ENCODE data around the gene ZNF165.
"Not testable (repeated sequence)": the region's sequence is repeated elsewhere in the genome, so short reads cannot be mapped to it uniquely, and the experiment has no call there.

ZNF165 gene

GRCh38 chr6:28089054-28089453 lies 8.7 kb downstream of the ZNF165 start:
- H3K27me3 ChIP-seq (ENCODE audit: insufficient read depth, poor library complexity, severe bottlenecking): no peaks in the 10 kb centered on the region
- H3K36me3 ChIP-seq (ENCODE audit: low read depth): peaks cover 58% of the 10 kb centered on the region
- DNase-seq (ENCODE audit: low spot score) (no peak), ATAC-seq (ENCODE audit: low read depth) (no peak)
- TF ChIP-seq CTCF (IDR thresholded peaks at IDR 0.05; ENCODE audit: poor library complexity, severe bottlenecking): no peak
- no peak overlapping the region for H3K27ac ChIP-seq (ENCODE audit: poor library complexity, severe bottlenecking)
- no peaks in the 10 kb centered on the region for H3K9me3 ChIP-seq (ENCODE audit: severe bottlenecking)
- H3K4me3 ChIP-seq (ENCODE audit: severe bottlenecking): no peak overlapping the region
- no peaks in the 10 kb centered on the region for H3K4me1 ChIP-seq (ENCODE audit: insufficient read depth, poor library complexity, severe bottlenecking)

GRCh38 chr6:28090917-28091586 lies 10.7 kb downstream of the ZNF165 start:
- no peak for DNase-seq (ENCODE audit: low spot score)
- Histone ChIP-seq H3K27ac (ENCODE audit: poor library complexity, severe bottlenecking) (no peak overlapping the region), H3K9me3 (ENCODE audit: severe bottlenecking) (no peaks in the 10 kb centered on the region), H3K4me3 (ENCODE audit: severe bottlenecking) (no peak overlapping the region), H3K27me3 (ENCODE audit: insufficient read depth, poor library complexity, severe bottlenecking) (no peaks in the 10 kb centered on the region), H3K4me1 (ENCODE audit: insufficient read depth, poor library complexity, severe bottlenecking) (no peaks in the 10 kb centered on the region), H3K36me3 (ENCODE audit: low read depth) (peaks cover 39% of the 10 kb centered on the region)
- ATAC-seq (ENCODE audit: low read depth): no peak
- TF ChIP-seq CTCF (IDR thresholded peaks at IDR 0.05; ENCODE audit: poor library complexity, severe bottlenecking): no peak

- H3K4me3 ChIP-seq (ENCODE audit: severe bottlenecking); H3K9me3 ChIP-seq (ENCODE audit: severe bottlenecking); H3K36me3 ChIP-seq (ENCODE audit: low read depth); H3K27me3 ChIP-seq (ENCODE audit: insufficient read depth, poor library complexity, severe bottlenecking); DNase-seq (ENCODE audit: low spot score); H3K4me1 ChIP-seq (ENCODE audit: insufficient read depth, poor library complexity, severe bottlenecking); ATAC-seq (ENCODE audit: low read depth); H3K27ac ChIP-seq (ENCODE audit: poor library complexity, severe bottlenecking): not testable (repeated sequence)
These were observed 21.9 kb downstream of the ZNF165 start for GRCh38 chr6:28102222-28102621.

DNA sequence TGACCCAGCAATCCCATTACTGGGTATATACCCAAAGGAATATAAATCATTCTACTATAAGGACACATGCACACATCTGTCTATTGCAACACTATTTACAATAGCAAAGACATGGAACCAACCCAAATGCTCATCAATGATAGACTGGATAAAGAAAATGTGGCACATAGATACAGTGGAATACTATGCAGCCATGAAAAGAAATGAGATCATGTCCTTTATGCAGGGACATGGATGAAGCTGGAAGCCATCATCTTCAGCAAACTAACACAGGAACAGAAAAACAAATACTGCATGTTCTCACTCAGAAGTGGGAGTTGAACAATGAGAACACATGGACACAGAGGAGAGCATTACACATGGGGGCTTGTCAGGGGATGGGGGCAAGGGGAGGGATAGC lies 22.3 kb downstream of the ZNF165 start:
- H3K4me1 ChIP-seq (ENCODE audit: insufficient read depth, poor library complexity, severe bottlenecking); H3K9me3 ChIP-seq (ENCODE audit: severe bottlenecking); H3K4me3 ChIP-seq (ENCODE audit: severe bottlenecking); H3K36me3 ChIP-seq (ENCODE audit: low read depth); ATAC-seq (ENCODE audit: low read depth); H3K27me3 ChIP-seq (ENCODE audit: insufficient read depth, poor library complexity, severe bottlenecking); H3K27ac ChIP-seq (ENCODE audit: poor library complexity, severe bottlenecking); DNase-seq (ENCODE audit: low spot score): not testable (repeated sequence)

- TF ChIP-seq CTCF (IDR thresholded peaks at IDR 0.05; ENCODE audit: poor library complexity, severe bottlenecking): peak; percentile 52
- peak overlapping the region; percentile 27 for H3K27ac ChIP-seq (ENCODE audit: poor library complexity, severe bottlenecking)
These were observed 24.2 kb downstream of the ZNF165 start for GRCh38 chr6:28104392-28105244.

More at GRCh38 chr6:28104392-28105244, 24.2 kb downstream of the ZNF165 start:
- Histone ChIP-seq H3K36me3 (ENCODE audit: low read depth) (no peaks in the 10 kb centered on the region), H3K4me1 (ENCODE audit: insufficient read depth, poor library complexity, severe bottlenecking) (no peaks in the 10 kb centered on the region), H3K27me3 (ENCODE audit: insufficient read depth, poor library complexity, severe bottlenecking) (no peaks in the 10 kb centered on the region), H3K4me3 (ENCODE audit: severe bottlenecking) (peak overlapping the region; percentile 66), H3K9me3 (ENCODE audit: severe bottlenecking) (no peaks in the 10 kb centered on the region)
- ATAC-seq (ENCODE audit: low read depth) (peak; percentile 99), DNase-seq (ENCODE audit: low spot score) (peak; percentile 82)

Measured in RWPE2 (cell line).